SW 1271 (cell line): Measurements from ENCODE around the gene BCL6B.
"Not testable (repeated sequence)": the region's sequence is repeated elsewhere in the genome, so short reads cannot be mapped to it uniquely, and the experiment has no call there.

Source experiments
- DNase-seq, 2 experiments: peaks; one replicate each; lab custom pipeline; 2025; lab: John Stamatoyannopoulos, UW

The BCL6B gene, protein sequence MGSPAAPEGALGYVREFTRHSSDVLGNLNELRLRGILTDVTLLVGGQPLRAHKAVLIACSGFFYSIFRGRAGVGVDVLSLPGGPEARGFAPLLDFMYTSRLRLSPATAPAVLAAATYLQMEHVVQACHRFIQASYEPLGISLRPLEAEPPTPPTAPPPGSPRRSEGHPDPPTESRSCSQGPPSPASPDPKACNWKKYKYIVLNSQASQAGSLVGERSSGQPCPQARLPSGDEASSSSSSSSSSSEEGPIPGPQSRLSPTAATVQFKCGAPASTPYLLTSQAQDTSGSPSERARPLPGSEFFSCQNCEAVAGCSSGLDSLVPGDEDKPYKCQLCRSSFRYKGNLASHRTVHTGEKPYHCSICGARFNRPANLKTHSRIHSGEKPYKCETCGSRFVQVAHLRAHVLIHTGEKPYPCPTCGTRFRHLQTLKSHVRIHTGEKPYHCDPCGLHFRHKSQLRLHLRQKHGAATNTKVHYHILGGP

DNA sequence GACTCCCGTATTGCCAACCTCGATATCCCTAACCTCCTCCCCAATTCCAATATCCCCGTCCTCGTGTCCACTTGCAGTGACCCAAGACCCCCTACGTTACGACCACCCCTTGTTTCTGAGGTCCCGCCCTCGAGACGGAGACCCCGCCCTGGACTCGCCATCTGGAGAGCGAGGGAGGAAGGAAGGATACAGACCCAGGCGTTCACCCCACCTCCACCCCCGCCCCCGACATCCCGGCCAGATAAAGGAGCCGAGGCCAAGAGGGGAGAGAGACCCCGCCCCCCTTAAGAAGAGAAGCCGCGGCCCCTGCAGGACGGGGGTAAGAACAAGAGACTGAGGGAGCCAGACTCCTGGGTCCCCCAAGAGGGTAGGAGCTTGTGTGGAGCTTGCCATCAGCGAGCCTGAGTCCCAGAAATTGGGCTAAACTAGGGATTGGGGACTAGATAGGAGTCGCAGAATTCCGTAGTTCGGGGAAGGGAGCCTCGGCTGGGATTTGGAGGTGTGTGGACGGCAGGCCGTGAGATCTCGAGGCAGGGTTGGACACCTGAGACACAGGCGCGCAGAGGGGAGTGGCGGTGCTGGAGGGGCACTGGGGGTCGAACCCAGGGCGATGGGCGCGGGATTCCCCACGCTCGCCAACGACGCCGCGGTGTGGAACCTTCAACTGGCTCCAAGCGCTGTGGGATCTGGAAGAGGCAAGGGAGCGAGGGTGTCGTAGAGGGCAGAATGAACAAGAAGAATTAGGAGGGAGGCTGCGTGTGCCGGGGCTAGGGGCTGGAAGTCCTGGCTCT, at the start of gene BCL6B:
TSS of gene BCL6B (plus strand) at position 270 of the 791 bp plus-strand sequence. CDS start 622 bp downstream, outside the sequence.
- no peak for DNase-seq

DNA sequence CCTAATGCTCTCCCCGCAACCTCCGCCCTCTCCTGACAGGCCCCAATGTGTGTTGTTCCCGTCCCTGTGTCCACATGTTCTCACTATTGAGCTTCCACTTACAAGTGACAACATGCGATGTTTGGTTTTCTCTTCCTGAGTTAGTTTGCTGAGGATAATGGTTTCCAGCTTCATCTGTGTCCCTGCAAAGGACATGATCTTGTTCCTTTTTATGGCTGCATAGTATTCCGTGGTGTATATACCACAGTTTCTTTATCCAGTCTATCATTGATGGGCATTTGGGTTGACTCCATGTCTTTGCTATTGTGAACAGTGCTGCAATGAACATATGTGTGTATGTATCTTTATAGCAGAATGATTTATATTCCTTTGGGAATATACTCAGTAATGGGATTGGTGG, 43.4 kb upstream of the BCL6B start:
- not testable (repeated sequence) for DNase-seq

DNA sequence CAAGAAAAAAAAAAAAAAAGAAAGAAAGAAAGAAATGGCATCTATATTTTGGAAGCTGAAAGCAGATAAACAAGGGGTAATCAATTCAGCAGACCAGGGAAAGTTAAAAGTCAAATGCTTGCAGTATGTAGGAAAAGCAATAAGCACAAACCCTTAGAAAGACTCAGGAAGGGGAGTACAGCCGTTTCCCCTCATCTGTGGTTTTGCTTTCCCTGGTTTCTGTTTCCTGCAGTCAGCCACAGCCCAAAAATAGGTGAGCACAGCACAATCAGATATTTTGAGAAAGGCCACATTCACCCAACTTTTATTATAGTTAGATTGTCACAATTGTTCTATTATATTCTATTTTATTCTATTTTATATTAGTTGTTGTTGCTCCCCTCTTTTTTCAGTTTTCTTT, 41.4 kb upstream of the BCL6B start:
- no peak for DNase-seq

DNA sequence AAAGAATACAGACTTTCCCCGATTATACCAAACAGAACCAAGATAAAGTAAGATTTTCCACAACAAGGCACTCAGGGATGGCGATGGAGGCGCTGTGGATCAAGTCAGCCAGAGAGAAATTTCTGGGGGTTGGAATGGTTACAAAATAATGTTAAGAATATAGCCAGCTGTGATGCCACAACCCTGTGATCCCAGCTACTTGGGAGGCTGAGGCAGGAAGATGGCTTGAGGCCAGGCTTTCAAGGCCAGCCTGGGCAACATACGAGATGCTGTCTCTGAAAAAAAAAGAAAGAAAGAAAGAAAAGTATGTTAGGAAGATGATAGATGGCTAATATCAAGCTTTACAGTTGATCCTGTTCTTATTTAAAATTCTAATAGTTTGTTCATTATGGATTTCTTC, 37.6 kb upstream of the BCL6B start:
- no peak for DNase-seq

DNA sequence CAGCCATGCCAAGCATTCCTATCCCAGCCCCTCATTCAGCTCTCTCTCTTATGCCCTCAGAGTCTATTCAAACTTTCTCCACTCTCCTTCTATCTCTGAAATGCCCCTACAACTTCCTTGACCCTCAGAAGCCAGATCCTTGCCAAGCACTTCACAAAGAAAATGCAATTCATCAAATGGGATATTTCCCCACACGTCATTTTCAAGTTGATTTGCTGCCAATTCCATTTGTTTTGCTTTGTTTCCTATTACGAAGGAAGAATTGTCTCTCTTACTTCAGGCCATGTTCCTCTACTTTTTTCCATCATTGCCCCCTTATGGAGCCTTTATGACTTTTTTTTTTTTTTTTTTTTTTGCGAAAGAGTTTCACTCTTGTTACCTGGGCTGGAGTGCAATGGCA, 36.2 kb upstream of the BCL6B start:
- no peak for DNase-seq

DNA sequence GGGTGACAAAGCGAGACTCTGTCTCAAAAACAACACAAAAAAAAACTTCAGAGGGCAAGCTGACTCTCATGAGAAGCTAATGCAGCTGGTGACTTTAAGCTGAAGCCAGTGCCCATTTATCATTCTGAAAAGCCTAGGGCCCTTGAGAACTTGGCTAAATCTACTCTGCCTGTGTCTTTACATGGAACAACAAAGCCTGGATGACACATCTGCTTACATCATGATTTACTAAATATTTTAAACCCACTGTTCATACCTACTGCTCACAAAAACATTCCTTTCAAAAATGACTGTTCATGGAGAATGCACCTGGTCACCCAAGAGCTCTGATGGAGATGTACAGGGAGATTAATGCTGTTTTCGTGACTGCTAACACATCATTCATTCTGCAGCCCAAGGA, 33.1 kb upstream of the BCL6B start:
- no peak for DNase-seq

DNA sequence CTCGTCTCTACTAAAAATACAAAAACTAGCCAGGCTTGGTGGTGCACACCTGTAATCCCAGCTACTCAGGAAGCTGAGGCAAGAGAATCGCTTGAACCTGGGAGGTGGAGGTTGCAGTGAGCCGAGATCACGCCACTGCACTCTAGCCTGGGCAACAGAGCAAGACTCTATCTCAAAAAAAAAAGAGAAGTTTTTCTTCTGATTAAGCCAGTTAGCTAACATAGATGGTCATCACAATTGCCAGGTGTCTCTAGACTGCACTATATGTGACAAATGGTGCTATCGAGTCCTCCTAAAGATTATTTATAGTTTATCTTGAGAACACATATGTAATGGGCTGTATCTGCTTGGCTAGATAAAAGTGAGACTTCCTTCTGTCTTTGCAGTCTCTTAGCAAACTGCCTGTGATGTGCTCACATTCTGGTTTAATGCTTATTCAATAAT, 29.2 kb upstream of the BCL6B start:
- not testable (repeated sequence) for DNase-seq

DNA sequence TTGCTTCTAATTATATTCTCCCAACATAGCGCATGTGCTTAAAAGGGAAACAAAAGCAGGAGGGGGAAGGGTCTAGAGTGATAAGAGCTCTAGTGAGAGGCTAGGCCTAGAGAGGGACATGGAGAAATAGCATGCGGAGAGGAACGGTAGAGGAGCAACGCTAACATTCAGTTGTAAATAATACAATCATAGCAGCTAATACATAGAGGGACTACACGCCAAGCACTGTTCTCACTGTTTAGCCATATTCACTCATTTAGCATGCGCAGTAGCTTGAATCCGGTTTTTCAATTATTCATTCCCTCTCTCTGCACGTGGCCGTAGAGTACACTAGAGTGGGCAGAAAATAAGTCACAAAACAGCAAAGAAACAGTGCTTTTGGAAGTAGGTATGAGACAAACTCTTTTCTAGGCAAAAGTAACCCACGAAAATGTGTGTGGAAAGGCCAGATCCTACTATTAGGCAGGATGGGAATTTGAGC, 28.7 kb upstream of the BCL6B start:
- no peak for DNase-seq

DNA sequence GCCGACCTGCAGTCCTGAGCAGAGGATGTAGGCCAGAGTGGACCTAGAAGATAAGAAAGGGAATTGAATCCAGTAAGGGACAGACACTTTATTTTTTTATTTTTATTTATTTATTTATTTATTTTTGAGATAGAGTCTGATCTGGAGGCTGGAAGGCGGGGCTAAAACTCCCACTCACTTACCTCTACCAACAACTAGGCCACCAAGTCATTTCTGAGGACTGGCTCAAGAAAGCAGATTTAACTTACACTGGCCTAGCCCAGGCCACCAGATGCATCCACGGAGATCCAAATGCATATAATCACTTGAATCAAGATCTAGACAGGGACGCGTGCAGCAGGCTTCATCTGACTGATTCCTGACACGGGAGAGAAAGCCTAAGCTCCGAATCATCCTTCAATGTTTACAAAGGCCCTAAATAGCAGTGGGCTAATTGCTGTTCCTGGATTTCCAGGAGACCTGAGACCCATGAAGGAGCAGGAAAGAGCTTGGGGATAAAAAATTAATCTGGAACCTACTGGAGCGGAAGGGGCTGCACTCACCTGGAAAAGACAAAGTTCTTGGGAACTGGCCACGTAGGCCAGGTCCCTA, 28.1 kb upstream of the BCL6B start:
- DNase-seq: no peak

DNA sequence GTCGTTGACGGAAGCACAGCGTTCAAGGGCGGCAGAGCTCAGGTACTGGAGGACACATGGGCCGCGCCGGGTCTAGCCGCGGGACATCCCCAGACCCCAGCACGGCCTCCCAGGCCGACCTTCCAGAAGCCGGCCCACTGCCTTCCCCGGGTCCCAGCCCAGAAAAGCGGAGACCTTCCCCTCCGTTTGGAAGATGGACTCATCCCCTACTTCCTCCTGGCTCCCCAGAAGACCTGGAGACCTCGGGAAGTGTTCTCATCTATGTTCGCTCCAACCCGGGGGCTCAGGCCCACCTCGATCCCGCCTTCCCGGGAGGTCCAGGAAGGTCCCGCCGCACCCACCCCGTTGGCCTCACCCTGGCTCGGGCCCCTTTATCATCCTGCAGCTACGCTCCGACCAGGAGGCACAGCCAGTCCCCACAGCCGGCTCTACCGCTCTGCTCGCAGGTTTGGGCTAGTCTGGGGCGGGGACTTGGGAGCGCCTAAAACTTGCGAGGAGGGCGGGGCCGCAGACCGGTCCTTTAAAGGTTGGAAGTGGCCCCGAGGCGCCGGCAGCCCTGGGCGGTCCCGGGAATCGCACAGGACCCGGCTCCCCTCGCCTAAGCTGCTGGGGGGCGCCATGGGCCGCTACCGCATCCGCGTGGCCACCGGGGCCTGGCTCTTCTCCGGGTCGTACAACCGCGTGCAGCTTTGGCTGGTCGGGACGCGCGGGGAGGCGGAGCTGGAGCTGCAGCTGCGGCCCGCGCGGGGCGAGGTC, 27.2 kb upstream of the BCL6B start, which contains the start of gene ALOX12:
TSS of gene ALOX12 (plus strand) at position 550 of the 756 bp plus-strand sequence. CDS start at position 619, 69 bp downstream.
- no peak for DNase-seq

DNA sequence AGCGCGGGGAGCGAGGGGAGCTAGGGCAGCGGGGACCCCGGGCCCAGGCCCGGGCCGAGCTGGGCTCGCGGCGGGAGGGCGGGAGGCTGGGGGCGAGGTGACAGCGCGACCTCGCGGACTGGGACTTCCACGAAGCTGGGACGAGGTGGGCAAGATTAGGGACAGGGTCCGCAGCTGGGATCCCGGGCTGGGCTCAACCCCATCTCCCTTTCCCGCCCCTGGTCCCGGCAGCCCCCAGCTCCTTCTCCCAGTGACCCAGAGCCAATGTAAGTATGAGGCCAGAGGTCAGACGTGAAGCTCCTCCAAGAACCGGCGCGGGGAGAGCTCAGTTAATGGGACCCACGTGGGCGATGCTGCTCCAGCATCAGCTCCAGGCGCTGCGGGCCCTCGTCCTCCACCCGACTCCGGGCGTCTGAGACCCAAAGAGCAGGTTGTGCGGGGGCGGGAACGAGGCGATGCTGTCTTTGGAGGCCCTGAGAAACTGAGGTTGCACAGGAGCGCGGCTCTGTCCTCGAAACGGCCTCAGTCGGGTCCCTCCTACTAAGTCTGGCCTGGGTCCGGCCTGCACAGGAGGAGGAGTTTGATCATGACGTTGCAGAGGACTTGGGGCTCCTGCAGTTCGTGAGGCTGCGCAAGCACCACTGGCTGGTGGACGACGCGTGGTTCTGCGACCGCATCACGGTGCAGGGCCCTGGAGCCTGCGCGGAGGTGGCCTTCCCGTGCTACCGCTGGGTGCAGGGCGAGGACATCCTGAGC, 26.4 kb upstream of the BCL6B start:
- DNase-seq: no peak

DNA sequence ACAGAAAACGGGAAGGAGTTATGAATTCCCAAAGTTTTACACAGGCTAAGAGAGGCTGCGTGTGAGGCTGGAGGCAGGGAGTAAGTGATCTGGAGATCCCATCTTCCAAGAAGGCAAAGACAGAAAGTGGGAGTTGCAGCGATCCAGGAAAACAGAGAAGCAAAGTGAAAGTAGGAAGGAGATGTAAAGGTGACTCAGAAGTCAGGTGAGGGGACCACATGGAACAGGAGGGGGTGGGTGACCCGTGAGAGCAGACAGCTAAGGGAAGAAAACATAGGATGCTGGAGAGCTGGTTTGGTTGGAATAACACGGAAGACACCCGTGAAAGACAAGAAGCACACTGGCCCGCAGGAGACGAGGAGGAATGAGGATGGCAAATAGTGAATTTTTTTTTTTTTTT, 25.7 kb upstream of the BCL6B start:
- DNase-seq: no peak

DNA sequence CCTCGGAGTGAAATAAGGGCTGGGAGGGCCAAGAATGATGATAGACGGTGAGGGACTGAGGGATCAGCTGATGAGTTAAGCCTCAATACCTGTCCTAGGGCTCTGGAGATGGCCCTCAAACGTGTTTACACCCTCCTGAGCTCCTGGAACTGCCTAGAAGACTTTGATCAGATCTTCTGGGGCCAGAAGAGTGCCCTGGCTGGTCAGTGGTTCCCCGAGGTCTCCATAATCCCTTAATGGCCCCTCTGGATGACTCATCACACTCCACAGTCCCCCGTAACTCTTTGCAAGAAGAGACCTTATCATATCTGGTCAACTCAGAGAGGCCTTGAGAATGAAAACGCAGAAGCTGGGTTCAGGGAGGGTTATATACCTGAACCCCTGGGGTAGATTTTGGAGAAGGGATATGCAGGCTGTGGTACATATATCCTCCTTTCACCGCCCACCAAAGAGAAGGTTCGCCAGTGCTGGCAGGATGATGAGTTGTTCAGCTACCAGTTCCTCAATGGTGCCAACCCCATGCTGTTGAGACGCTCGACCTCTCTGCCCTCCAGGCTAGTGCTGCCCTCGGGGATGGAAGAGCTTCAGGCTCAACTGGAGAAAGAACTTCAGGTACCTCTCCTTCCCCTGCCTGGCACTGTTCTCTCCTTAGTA, 23.9 kb upstream of the BCL6B start:
- no peak for DNase-seq

DNA sequence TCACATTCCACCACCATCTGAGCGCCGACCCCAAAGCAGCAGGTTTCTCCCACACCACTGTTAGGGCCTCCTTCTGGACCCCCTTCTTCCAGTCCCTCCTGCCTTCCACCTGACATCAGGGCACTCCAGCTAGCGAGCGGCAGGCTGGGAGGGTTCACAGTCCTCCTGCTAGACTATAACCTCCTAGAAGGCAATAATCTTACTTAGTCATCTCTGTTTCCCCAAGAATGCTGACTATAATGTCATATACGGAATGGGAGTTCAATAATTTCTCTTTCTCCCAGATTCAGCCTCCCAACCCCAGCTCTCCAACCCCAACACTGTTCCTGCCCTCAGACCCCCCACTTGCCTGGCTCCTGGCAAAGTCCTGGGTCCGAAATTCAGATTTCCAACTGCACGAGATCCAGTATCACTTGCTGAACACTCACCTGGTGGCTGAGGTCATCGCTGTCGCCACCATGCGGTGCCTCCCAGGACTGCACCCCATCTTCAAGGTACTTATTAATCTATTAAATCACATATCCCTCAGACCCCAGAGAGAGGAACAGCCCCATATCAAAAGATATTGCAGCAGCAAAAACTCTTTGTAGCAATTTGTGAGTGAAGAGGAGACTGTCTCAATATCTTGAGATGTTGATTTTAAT, 21.4 kb upstream of the BCL6B start:
- no peak for DNase-seq

DNA sequence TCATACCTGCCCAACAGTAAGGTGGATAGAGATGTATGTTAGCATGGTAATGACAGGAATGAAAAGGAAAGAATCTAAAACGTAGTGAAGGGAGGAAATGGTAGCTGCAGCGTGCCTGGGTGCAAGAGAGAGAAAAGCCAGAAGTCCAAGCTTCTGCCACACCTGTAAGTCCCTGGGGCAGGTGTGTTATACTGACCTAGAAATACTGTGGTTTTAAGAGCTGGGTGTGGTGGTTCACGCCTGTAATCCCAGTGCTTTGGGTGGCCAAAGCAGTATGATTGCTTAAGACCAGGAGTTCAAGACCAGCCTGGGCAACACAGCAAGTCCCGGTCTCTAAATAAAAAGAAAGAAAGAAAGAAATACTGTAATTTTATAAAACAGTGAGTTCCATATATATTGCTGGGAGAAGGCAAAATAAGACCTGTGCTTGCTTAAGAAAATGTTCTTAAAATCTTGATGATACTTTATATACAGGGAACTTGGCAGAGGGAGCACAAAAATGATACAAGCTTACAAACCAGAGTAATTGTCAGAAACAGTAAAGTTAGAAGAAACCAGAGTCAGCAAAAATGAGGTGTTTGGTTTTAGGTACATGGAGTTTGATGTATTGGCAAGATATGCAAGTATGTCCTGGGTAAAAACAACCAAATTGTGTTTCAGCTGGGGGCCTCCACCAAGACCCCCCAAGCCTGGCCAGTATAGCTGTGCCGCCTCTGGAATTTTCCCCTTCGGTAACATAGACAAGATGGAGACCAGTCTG, 20.4 kb upstream of the BCL6B start:
- DNase-seq: no peak

DNA sequence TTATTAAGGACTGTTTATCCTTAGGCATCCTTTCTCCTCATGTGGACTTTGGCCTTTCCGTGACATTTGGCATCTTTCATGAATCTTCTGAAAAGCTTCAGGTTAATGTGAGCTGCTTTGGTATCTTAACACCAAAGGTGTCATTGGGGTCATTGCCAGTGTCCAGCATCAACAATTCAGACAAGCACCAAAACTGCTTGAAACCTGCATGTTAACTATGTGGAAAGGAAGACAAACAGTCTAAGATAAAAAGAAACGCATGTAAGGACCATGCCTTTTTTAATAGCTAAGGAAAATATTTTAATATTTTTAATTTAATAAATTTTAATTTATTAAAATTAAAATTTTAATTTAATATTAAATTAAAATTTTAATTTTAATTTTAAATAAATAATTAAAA, 19.1 kb upstream of the BCL6B start:
- DNase-seq: no peak

DNA sequence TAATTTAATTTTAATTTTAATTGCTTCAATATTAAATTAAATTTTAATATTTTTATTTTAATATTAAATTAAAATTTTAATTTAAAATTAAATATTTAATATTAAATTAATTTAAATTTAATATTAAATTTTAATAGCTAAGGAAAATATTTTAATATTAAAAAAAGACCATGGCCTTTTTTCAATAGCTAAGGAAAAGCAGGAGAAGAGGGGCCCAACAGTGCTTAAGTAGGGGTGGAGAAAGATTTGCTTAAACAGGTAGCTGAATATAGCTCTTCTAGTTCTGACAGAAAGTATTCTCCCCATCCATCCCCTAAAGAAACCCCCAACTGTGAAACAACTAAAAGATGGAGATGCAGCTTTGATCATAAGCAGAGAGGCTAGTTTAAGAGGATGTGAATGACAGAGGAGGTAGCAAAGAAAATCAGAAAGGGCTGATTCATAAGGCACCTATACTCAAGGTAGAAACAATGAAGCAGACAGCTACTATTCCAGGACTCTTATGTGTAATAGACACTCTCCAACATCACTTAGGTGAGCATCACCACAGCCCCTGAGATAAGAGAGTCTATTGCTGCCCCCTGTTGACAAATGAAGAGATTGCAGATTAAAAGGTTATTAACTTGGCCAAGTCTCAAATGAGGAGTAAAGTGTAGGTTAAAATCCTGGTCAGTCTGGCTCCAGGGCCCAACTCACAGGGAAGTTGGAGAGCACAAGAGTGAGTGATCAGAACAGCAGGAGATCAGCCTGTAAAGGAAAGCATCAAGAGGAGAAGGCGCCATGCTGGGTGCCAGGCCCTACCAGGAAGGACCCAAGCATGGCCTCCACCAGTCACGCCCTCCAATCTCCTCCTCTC, 18.2 kb upstream of the BCL6B start:
- peak; percentile 47 to 73 for DNase-seq

DNA sequence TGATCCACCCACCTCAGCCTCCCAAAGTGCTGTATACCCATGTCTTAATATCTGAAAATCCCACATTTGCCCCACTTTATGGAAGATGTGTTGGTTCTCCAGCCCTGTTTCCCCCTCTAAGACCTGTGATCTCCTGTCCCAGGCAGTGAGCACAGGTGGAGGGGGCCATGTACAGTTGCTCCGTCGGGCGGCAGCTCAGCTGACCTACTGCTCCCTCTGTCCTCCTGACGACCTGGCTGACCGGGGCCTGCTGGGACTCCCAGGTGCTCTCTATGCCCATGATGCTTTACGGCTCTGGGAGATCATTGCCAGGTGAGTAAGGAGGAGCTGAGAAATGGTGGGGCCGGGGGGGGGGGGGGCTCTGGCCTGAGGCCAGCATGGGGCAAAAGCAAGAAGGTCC, 17.1 kb upstream of the BCL6B start:
- DNase-seq: no peak
